Nephron progenitor cell (in vitro differentiated cells): ENCODE measurements around the gene TAOK1.

Experiments
- DNase-seq: peaks from one replicate; pipeline ENCODE4 v3.0.0; 2021
- H3K27ac Mint-ChIP-seq: 2 replicates; pipeline ENCODE4 v1.8.0; 2021; ENCODE audit warnings: mild to moderate bottlenecking, moderate library complexity, mixed read lengths
- H3K27me3 Mint-ChIP-seq: 2 replicates; pipeline ENCODE4 v1.8.0; 2021; ENCODE audit warnings: mild to moderate bottlenecking, low read depth, mixed read lengths; ENCODE audit not compliant: poor library complexity
- H3K36me3 Mint-ChIP-seq: 2 replicates; pipeline ENCODE4 v1.8.0; 2021; ENCODE audit warnings: low read depth, mixed read lengths
- H3K4me1 Mint-ChIP-seq: 2 replicates; pipeline ENCODE4 v1.8.0; 2021; ENCODE audit warnings: mixed read lengths
- H3K4me3 Mint-ChIP-seq: 2 replicates; pipeline ENCODE4 v1.8.0; 2021; ENCODE audit warnings: mild to moderate bottlenecking, moderate library complexity, mixed read lengths
- H3K9me3 Mint-ChIP-seq: 2 replicates; pipeline ENCODE4 v1.8.0; 2021; ENCODE audit warnings: mild to moderate bottlenecking, moderate library complexity, mixed read lengths
- CTCF ChIP-seq: fragments of 200-600 bp; sonication (generic); IDR thresholded peaks from 2 replicates; pipeline ENCODE4 v1.5.0; 2021; ENCODE audit warnings: antibody characterized with exemption

The TAOK1 gene

GRCh38 chr17:29384901-29385300 is 5.3 kb upstream of the TAOK1 start:
- Mint-ChIP-seq H3K4me3 (no peak overlapping the region), H3K27me3 (peaks cover 14% of the 10 kb centered on the region), H3K36me3 (no peaks in the 10 kb centered on the region)

DNA sequence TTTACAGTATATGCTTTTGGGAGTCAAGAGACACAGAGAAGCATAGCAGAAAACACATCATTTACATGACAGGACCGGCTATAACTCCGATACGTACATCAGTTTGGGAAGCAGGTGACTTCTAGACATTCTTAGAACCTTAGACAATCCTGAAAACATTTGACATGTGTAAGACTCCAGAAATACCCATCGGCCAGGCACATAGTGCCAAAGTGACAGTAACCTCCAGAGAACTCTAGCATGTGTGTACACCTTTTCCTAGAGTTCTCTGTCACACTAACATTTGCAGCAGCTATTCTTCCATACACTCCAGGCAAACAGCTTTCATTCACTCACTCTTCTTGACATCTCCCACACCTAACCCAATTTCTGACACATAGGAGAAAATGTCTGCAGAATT is 3.4 kb upstream of the TAOK1 start:
- peaks cover 14% of the 10 kb centered on the region for H3K4me1 Mint-ChIP-seq
- H3K9me3 Mint-ChIP-seq = no peaks in the 10 kb centered on the region
- no peak for DNase-seq
- TF ChIP-seq CTCF = no peak
- no peak overlapping the region for H3K27ac Mint-ChIP-seq
- peaks cover 15% of the 10 kb centered on the region for H3K27me3 Mint-ChIP-seq
- no peak overlapping the region for H3K4me3 Mint-ChIP-seq
- no peaks in the 10 kb centered on the region for H3K36me3 Mint-ChIP-seq

More at GRCh38 chr17:29384901-29385300, 5.3 kb upstream of the TAOK1 start:
- H3K4me1 Mint-ChIP-seq = peaks cover 7% of the 10 kb centered on the region
- no peak for TF ChIP-seq CTCF
- H3K27ac Mint-ChIP-seq = no peak overlapping the region
- no peaks in the 10 kb centered on the region for H3K9me3 Mint-ChIP-seq
- DNase-seq = no peak

- Mint-ChIP-seq H3K36me3 (peaks cover 5% of the 10 kb centered on the region), H3K4me3 (peak overlapping the region; percentile 30), H3K27ac (no peak overlapping the region), H3K4me1 (peaks cover 34% of the 10 kb centered on the region), H3K27me3 (peaks cover 15% of the 10 kb centered on the region), H3K9me3 (no peaks in the 10 kb centered on the region)
- TF ChIP-seq CTCF = no peak
- DNase-seq = no peak
These were observed 1.2 kb upstream of the TAOK1 start for GRCh38 chr17:29388937-29389336.

- peak overlapping the region; percentile 98 for H3K4me3 Mint-ChIP-seq
- DNase-seq = no peak
- no peak for TF ChIP-seq CTCF
- H3K27ac Mint-ChIP-seq = peak overlapping the region; percentile 92
- peaks cover 38% of the 10 kb centered on the region for H3K4me1 Mint-ChIP-seq
- H3K36me3 Mint-ChIP-seq = peaks cover 20% of the 10 kb centered on the region
- no peaks in the 10 kb centered on the region for H3K9me3 Mint-ChIP-seq
- H3K27me3 Mint-ChIP-seq = peaks cover 15% of the 10 kb centered on the region
These were observed 878 bp downstream of the TAOK1 start for GRCh38 chr17:29390851-29391631.

GRCh38 chr17:29393436-29393835 is 3.3 kb downstream of the TAOK1 start:
- H3K4me1 Mint-ChIP-seq = peaks cover 38% of the 10 kb centered on the region

More at GRCh38 chr17:29393436-29393835, 3.3 kb downstream of the TAOK1 start:
- no peak for DNase-seq
- TF ChIP-seq CTCF = no peak
- peak overlapping the region; percentile 83 for H3K4me3 Mint-ChIP-seq
- H3K27me3 Mint-ChIP-seq = peaks cover 8% of the 10 kb centered on the region
- H3K36me3 Mint-ChIP-seq = peaks cover 24% of the 10 kb centered on the region
- H3K27ac Mint-ChIP-seq = peak overlapping the region; percentile 76
- H3K9me3 Mint-ChIP-seq = no peaks in the 10 kb centered on the region
